ENCODE data around the gene AGAP2. TPM values are rescaled to one million over a fixed set of nuclear protein-coding genes. Genes with fewer than 3 reads are reported as not detected.

The AGAP2 gene
- total and polyA plus RNA-seq, 2 donors (not counting 1 experiment from before 2014, with no cell fraction given): 22.2 to 27.0 TPM

GRCh38 chr12:57737467-57738460 lies 778 bp downstream of the AGAP2 start:
- DNase-seq (no peak), ATAC-seq (ENCODE audit: low read depth) (no peak)
- peaks cover 31 to 38% of the 10 kb centered on the region in 2 donors for H3K4me1 ChIP-seq (ENCODE audit: control insufficient read depth in 2 of 2, insufficient read depth in 2 of 2, low read length in 2 of 2)
- Mint-ChIP-seq H3K4me3 (no peak overlapping the region), H3K27me3 (no peaks in the 10 kb centered on the region), H3K9me3 (ENCODE audit: insufficient read depth) (no peaks in the 10 kb centered on the region), H3K4me1 (peaks cover 33% of the 10 kb centered on the region), H3K27ac (no peak overlapping the region)
- POLR2A ChIA-PET: interaction anchor here (0.6 kb wide), 1 partner anchor 65 kb away, joined by 3 read pairs; no protein-coding TSS in a partner anchor
- H2AFZ ChIP-seq (ENCODE audit: insufficient read depth, low read depth, low read length, poor library complexity, severe bottlenecking): no peak overlapping the region
- no peak overlapping the region for H3K4me2 ChIP-seq (replicated peaks; ENCODE audit: low read depth, low read length, poor library complexity, severe bottlenecking)
- TF ChIP-seq CTCF (IDR thresholded peaks at IDR 0.05) (no peak), EZH2 (IDR thresholded peaks at IDR 0.05; ENCODE audit: borderline replicate concordance, insufficient read depth, low read depth, low read length, poor library complexity, severe bottlenecking) (no peak)
- intact Hi-C loops (cut with micrococcal nuclease): no loop called here
- no peaks in the 10 kb centered on the region for H3K9me3 ChIP-seq (ENCODE audit: control extremely low read depth in 1 of 3, control insufficient read depth in 2 of 3, insufficient read depth in 1 of 3, low read length in 2 of 3)
- peaks cover 57% of the 10 kb centered on the region for H4K20me1 ChIP-seq (ENCODE audit: control insufficient read depth, insufficient read depth, low read length, poor library complexity, severe bottlenecking)
- peaks cover 56% of the 10 kb centered on the region for H3K79me2 ChIP-seq (ENCODE audit: control insufficient read depth, insufficient read depth, low read length)
- no peak overlapping the region for H3K27ac ChIP-seq (ENCODE audit: low read length in 2 of 2)
- no peak overlapping the region for H3K9ac ChIP-seq (ENCODE audit: low read length)
- H3K27me3 ChIP-seq (replicated peaks in 1 of 4; ENCODE audit: control extremely low read depth in 1 of 4, control insufficient read depth in 3 of 4, insufficient read depth in 4 of 4, low read length in 3 of 4): no peaks in the 10 kb centered on the region
- CTCF ChIA-PET: no interaction called here
- H3K36me3 ChIP-seq (replicated peaks in 1 of 2; ENCODE audit: control extremely low read depth in 1 of 2, control insufficient read depth in 1 of 2, extremely low read depth in 1 of 2, insufficient read depth in 2 of 2, low read length in 1 of 2): peaks cover 0 to 48% of the 10 kb centered on the region in 2 experiments
- no peak overlapping the region for H3K4me3 ChIP-seq (ENCODE audit: control extremely low read depth in 1 of 5, extremely low read depth in 1 of 5, insufficient read depth in 1 of 5, low read depth in 2 of 5, low read length in 4 of 5)
- WGBS (ENCODE audit: insufficient coverage): 96% methylated on average over 92 of the region's 110 CpGs
